NCI-H2171 treated with DMSO at 0.1 percent for 48 hours (cell line): ENCODE results near the gene MRGPRD.
"Not testable (repeated sequence)": the region's sequence is repeated elsewhere in the genome, so short reads cannot be mapped to it uniquely, and the experiment has no call there.

Source experiments
- DNase-seq: peaks from one replicate; lab custom pipeline; 2025; lab: John Stamatoyannopoulos, UW

MRGPRD gene

GRCh38 chr11:68993546-68993945, 12.8 kb upstream of the MRGPRD start:
- DNase-seq: no peak

- DNase-seq: no peak
Measured at GRCh38 chr11:68992743-68993255, 12.0 kb upstream of the MRGPRD start.

- DNase-seq: no peak
Measured at GRCh38 chr11:68990995-68991780, 10.4 kb upstream of the MRGPRD start.

- DNase-seq: no peak
Measured at GRCh38 chr11:68989936-68990606, 9.3 kb upstream of the MRGPRD start.

GRCh38 chr11:68988491-68988890, 7.7 kb upstream of the MRGPRD start:
- peak; percentile 79 for DNase-seq

GRCh38 chr11:68987211-68987610, 6.4 kb upstream of the MRGPRD start:
- DNase-seq: no peak

- DNase-seq: no peak
Measured at GRCh38 chr11:68983801-68984200, 3.0 kb upstream of the MRGPRD start.

GRCh38 chr11:68982134-68982533, 1.3 kb upstream of the MRGPRD start:
- DNase-seq: no peak

- no peak for DNase-seq
Measured at GRCh38 chr11:68979931-68980775, 633 bp downstream of the MRGPRD start.

- peak; percentile 26 for DNase-seq
Measured at GRCh38 chr11:68978931-68979594, 1.7 kb downstream of the MRGPRD start.

GRCh38 chr11:68978626-68978930, 2.2 kb downstream of the MRGPRD start:
- DNase-seq: no peak

GRCh38 chr11:68977781-68978625, 2.8 kb downstream of the MRGPRD start:
- no peak for DNase-seq

- DNase-seq: no peak
Measured at GRCh38 chr11:68976563-68976962, 4.2 kb downstream of the MRGPRD start.

GRCh38 chr11:68976095-68976494, 4.7 kb downstream of the MRGPRD start:
- DNase-seq: no peak

GRCh38 chr11:68974421-68975194, 6.2 kb downstream of the MRGPRD start:
- DNase-seq: peak; percentile 83

GRCh38 chr11:68973706-68974105, 7.1 kb downstream of the MRGPRD start:
- not testable (repeated sequence) for DNase-seq

GRCh38 chr11:68973219-68973618, 7.6 kb downstream of the MRGPRD start:
- no peak for DNase-seq

- no peak for DNase-seq
Measured at GRCh38 chr11:68970921-68971636, 9.7 kb downstream of the MRGPRD start.

- no peak for DNase-seq
Measured at GRCh38 chr11:68969386-68969785, 11.4 kb downstream of the MRGPRD start.
